Measurements from ENCODE around the gene RNF41.

DNA sequence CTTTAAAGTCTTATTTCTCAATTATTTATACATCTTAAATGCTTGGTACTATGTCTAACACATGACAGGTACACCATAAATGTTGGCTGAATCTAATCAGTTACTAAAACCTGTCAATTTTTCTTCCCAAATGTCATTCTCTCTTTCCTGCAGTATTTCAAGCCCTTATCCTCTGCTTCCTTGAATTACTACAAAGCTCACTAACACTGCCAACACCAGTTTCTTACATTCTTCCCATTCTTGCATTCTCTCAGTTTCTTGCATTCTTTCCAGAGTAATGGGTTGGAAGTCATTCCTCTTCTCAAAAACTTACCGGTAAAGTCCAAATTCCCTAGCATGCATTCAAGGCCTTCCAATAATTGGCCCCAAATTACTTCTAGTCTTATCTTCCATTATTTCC is 22.9 kb downstream of the RNF41 start:
- TF ChIP-seq, protein P1, sequence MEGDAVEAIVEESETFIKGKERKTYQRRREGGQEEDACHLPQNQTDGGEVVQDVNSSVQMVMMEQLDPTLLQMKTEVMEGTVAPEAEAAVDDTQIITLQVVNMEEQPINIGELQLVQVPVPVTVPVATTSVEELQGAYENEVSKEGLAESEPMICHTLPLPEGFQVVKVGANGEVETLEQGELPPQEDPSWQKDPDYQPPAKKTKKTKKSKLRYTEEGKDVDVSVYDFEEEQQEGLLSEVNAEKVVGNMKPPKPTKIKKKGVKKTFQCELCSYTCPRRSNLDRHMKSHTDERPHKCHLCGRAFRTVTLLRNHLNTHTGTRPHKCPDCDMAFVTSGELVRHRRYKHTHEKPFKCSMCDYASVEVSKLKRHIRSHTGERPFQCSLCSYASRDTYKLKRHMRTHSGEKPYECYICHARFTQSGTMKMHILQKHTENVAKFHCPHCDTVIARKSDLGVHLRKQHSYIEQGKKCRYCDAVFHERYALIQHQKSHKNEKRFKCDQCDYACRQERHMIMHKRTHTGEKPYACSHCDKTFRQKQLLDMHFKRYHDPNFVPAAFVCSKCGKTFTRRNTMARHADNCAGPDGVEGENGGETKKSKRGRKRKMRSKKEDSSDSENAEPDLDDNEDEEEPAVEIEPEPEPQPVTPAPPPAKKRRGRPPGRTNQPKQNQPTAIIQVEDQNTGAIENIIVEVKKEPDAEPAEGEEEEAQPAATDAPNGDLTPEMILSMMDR (IDR thresholded peaks at IDR 0.05): no peak
- TF ChIP-seq POLR2A (IDR thresholded peaks at IDR 0.05): no peak

All from vagina (tissue), 2 donors.